SK-N-SH treated with all-trans-retinoic acid at 6 μM for 48 hours (cell line): ENCODE data around the gene VTI1A.
A peak's percentile ranks its signal among the peaks of the same experiment; 100 is the strongest.

Experiments
- ATAC-seq: fragments of 200-7000 bp; cut with Tn5 transposase; 3 replicates; pipeline ENCODE4 v1.9.1; 2020; ENCODE audit warnings: mild to moderate bottlenecking, moderate library complexity
- ARNTL ChIP-seq: fragments of 450-650 bp; formaldehyde crosslinking; IDR thresholded peaks from 2 replicates; pipeline ENCODE4 v1.5.0; 2020; ENCODE audit warnings: low read depth, mild to moderate bottlenecking, moderate library complexity, borderline replicate concordance
- BACH2 ChIP-seq: fragments of 250-450 bp; sonication (Bioruptor Pico); IDR thresholded peaks from 2 replicates; pipeline ENCODE4 v1.9.0; 2021; ENCODE audit warnings: mild to moderate bottlenecking, borderline replicate concordance
- CSDC2 ChIP-seq: fragments of 250-450 bp; sonication (Bioruptor Pico); IDR thresholded peaks from 2 replicates; pipeline ENCODE4 v1.5.0; 2020; ENCODE audit warnings: mild to moderate bottlenecking, moderate library complexity
- ESRRG ChIP-seq: fragments of 250-450 bp; sonication (Bioruptor Pico); IDR thresholded peaks from 2 replicates; pipeline ENCODE4 v1.6.1; 2021; ENCODE audit warnings: mild to moderate bottlenecking
- ISL1 ChIP-seq: fragments of 250-450 bp; sonication (Bioruptor Pico); IDR thresholded peaks from 2 replicates; pipeline ENCODE4 v2.1.2; 2022; ENCODE audit warnings: mild to moderate bottlenecking, moderate library complexity
- OSR1 ChIP-seq: fragments of 250-450 bp; sonication (Bioruptor Pico); IDR thresholded peaks from 2 replicates; pipeline ENCODE4 v1.8.0; 2022; ENCODE audit warnings: moderate library complexity, mild to moderate bottlenecking, inconsistent platforms
- PPARA ChIP-seq: fragments of 250-450 bp; sonication (Bioruptor Pico); IDR thresholded peaks from 2 replicates; pipeline ENCODE4 v1.5.0; 2020; ENCODE audit warnings: mild to moderate bottlenecking, borderline replicate concordance
- RARB ChIP-seq: fragments of 250-450 bp; sonication (Bioruptor Pico); IDR thresholded peaks from 2 replicates; pipeline ENCODE4 v1.8.0; 2021; ENCODE audit warnings: mild to moderate bottlenecking, moderate library complexity
- TCF4 ChIP-seq: fragments of 250-450 bp; sonication (Bioruptor Pico); IDR thresholded peaks from 2 replicates; pipeline ENCODE4 v1.8.0; 2021; ENCODE audit warnings: mild to moderate bottlenecking, moderate library complexity, borderline replicate concordance
- TOX ChIP-seq: fragments of 250-450 bp; sonication (Bioruptor Pico); IDR thresholded peaks from 2 replicates; pipeline ENCODE4 v1.8.0; 2021; ENCODE audit warnings: mild to moderate bottlenecking, moderate library complexity, borderline replicate concordance
- ZC3H10 ChIP-seq: fragments of 250-450 bp; sonication (Bioruptor Pico); IDR thresholded peaks from 2 replicates; pipeline ENCODE4 v1.5.1; 2021; ENCODE audit warnings: mild to moderate bottlenecking, moderate library complexity
- ZFP3 ChIP-seq: fragments of 250-450 bp; sonication (Bioruptor Pico); IDR thresholded peaks from 2 replicates; pipeline ENCODE4 v1.5.0; 2020; ENCODE audit warnings: mild to moderate bottlenecking, moderate library complexity
- ZFP30 ChIP-seq: fragments of 450-650 bp; formaldehyde crosslinking; IDR thresholded peaks from 2 replicates; pipeline ENCODE4 v1.5.0; 2022; ENCODE audit warnings: mild to moderate bottlenecking, moderate library complexity
- ZNF70 ChIP-seq: fragments of 450-650 bp; formaldehyde crosslinking; IDR thresholded peaks from 2 replicates; pipeline ENCODE4 v1.5.0; 2020; ENCODE audit warnings: mild to moderate bottlenecking, moderate library complexity
- TF ChIP-seq, protein P1 (sequence below): fragments of 250-450 bp; sonication (Bioruptor Pico); IDR thresholded peaks from 2 replicates; pipeline ENCODE4 v1.8.0; 2020; ENCODE audit warnings: mild to moderate bottlenecking, moderate library complexity, borderline replicate concordance
- TF ChIP-seq, protein P2 (sequence below): fragments of 250-450 bp; sonication (Bioruptor Pico); IDR thresholded peaks from 2 replicates; pipeline ENCODE4 v1.8.0; 2021; ENCODE audit warnings: low read depth, mild to moderate bottlenecking, moderate library complexity, borderline replicate concordance
- TF ChIP-seq, protein P3 (sequence below): fragments of 250-450 bp; sonication (Bioruptor Pico); IDR thresholded peaks from 2 replicates; pipeline ENCODE4 v1.5.0; 2020; ENCODE audit warnings: mild to moderate bottlenecking, moderate library complexity
- TF ChIP-seq, protein P4 (sequence below): fragments of 250-450 bp; sonication (Bioruptor Pico); IDR thresholded peaks from 2 replicates; pipeline ENCODE4 v1.5.1; 2020; ENCODE audit warnings: low read depth, mild to moderate bottlenecking, moderate library complexity

Gene VTI1A

DNA sequence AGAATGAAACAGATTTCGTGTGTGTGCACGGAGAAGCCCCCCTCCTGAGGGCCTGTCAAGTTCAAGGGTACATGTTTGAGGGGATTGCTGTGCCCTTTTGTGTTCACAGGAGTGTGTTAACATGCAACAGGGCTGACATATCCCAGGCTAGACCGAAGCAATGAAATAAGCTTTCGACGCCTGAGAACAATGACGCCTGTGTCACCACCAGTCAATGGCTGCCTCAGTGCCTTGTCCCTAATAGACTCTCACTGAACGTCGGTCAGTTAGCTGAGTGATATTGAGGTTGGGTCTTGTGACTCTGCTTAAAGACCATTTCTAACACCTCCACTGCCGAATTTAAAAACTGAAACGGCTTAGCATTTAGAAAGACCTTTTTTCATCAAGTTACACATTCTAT is 327.8 kb downstream of the VTI1A start:
- no peak for ATAC-seq
- TF ChIP-seq ZNF70 (no peak), ZFP30 (CRISPR knock-in tag) (no peak), TOX (CRISPR knock-in tag) (no peak), RARB (CRISPR knock-in tag) (no peak), OSR1 (CRISPR knock-in tag) (no peak), ZC3H10 (CRISPR knock-in tag) (no peak), ISL1 (CRISPR knock-in tag) (no peak), ZFP3 (CRISPR knock-in tag) (no peak), CSDC2 (CRISPR knock-in tag) (no peak), ARNTL (CRISPR knock-in tag) (no peak), BACH2 (CRISPR knock-in tag) (no peak), PPARA (CRISPR knock-in tag) (no peak)
- TF ChIP-seq, protein P1, sequence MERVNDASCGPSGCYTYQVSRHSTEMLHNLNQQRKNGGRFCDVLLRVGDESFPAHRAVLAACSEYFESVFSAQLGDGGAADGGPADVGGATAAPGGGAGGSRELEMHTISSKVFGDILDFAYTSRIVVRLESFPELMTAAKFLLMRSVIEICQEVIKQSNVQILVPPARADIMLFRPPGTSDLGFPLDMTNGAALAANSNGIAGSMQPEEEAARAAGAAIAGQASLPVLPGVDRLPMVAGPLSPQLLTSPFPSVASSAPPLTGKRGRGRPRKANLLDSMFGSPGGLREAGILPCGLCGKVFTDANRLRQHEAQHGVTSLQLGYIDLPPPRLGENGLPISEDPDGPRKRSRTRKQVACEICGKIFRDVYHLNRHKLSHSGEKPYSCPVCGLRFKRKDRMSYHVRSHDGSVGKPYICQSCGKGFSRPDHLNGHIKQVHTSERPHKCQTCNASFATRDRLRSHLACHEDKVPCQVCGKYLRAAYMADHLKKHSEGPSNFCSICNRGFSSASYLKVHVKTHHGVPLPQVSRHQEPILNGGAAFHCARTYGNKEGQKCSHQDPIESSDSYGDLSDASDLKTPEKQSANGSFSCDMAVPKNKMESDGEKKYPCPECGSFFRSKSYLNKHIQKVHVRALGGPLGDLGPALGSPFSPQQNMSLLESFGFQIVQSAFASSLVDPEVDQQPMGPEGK (CRISPR knock-in tag): no peak
- TF ChIP-seq, protein P2, sequence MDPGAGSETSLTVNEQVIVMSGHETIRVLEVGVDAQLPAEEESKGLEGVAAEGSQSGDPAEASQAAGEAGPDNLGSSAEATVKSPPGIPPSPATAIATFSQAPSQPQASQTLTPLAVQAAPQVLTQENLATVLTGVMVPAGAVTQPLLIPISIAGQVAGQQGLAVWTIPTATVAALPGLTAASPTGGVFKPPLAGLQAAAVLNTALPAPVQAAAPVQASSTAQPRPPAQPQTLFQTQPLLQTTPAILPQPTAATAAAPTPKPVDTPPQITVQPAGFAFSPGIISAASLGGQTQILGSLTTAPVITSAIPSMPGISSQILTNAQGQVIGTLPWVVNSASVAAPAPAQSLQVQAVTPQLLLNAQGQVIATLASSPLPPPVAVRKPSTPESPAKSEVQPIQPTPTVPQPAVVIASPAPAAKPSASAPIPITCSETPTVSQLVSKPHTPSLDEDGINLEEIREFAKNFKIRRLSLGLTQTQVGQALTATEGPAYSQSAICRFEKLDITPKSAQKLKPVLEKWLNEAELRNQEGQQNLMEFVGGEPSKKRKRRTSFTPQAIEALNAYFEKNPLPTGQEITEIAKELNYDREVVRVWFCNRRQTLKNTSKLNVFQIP: no peak
- TF ChIP-seq, protein P3, sequence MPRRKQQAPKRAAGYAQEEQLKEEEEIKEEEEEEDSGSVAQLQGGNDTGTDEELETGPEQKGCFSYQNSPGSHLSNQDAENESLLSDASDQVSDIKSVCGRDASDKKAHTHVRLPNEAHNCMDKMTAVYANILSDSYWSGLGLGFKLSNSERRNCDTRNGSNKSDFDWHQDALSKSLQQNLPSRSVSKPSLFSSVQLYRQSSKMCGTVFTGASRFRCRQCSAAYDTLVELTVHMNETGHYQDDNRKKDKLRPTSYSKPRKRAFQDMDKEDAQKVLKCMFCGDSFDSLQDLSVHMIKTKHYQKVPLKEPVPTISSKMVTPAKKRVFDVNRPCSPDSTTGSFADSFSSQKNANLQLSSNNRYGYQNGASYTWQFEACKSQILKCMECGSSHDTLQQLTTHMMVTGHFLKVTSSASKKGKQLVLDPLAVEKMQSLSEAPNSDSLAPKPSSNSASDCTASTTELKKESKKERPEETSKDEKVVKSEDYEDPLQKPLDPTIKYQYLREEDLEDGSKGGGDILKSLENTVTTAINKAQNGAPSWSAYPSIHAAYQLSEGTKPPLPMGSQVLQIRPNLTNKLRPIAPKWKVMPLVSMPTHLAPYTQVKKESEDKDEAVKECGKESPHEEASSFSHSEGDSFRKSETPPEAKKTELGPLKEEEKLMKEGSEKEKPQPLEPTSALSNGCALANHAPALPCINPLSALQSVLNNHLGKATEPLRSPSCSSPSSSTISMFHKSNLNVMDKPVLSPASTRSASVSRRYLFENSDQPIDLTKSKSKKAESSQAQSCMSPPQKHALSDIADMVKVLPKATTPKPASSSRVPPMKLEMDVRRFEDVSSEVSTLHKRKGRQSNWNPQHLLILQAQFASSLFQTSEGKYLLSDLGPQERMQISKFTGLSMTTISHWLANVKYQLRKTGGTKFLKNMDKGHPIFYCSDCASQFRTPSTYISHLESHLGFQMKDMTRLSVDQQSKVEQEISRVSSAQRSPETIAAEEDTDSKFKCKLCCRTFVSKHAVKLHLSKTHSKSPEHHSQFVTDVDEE (CRISPR knock-in tag): no peak

DNA sequence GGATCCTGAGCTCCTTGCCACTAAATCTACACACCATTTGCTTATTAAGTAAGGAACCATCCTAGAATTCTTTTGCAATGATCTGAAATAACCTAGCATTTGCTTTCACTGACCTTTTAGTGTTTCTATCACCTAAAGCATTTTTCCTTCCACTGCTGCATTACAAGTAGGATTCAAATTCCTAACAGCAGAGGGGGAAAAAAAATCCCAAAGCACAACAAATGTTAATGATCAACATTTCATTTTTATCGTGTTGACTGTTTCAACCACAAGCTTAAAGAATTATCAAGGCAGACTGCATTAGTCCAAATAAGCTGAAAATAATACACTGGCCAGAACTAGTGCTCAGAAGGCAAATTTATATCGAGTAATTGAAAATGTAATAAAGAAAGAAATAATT is 328.4 kb downstream of the VTI1A start:
- no peak; the same call in 2 of the 3 replicates for ATAC-seq
- no peak for TF ChIP-seq TOX (CRISPR knock-in tag)
- TF ChIP-seq, all 23 proteins: peak for 0

DNA sequence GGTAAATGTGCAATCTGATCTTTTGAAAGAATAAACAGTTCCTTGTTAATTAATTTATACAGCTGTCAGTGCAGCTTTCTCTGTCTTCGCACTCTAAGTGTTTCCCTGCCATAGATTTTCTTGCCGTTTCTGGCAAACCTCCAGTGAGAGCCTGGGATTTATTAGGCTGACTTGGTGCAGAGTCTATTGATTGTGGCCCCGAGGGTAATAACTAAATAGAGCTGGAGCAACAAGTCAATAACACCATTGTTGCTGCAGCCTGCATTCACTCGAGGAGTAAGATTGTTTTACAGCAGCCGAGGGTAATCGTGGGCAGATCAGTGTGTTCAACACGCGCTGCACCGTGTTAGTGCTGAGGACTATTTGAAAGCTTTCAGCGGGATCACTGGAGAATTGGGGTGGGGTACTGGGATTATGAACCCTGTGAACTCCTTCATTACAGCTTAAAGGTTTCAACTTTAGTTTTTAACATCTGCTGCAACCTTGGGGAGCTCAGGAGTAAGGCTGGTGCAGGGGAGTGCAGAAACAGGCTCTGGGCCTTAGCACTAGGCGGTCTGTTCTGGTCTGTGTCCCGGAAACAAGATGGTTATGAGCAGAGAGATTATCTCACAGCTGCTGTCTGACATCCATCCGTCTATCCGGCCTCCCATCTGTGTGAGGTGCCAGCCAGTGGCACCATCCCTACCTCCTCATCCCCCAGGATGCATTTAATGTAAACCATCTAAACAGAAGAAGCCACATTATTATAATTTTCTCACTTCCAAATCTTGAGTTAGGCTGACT is 329.1 kb downstream of the VTI1A start:
- peak; percentile 36; the same call in 2 of the 3 replicates for ATAC-seq
- peak; percentile 59; the same call in 1 of the 2 replicates for TF ChIP-seq TCF4 (CRISPR knock-in tag)
- no peak for TF ChIP-seq TOX (CRISPR knock-in tag)
- no peak for TF ChIP-seq CSDC2 (CRISPR knock-in tag)

DNA sequence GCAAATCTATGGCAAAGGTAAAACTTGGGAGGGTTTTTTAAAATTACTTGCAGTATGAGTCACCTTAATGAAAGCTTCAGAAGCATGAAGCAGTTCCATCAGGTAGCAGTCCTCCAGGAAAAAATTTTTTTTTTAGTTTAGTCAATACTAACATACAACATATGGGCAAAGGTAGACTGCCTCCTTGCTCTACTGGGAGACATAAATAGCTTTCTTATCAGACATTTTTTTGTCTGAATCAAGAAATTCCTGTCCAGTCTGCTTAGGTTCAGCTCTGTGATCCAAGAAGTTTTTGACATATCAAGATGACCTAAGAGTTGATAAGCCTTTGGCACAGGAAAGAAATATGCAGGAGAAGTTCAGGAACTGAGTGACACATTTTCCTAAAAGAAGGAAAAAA is 331.6 kb downstream of the VTI1A start:
- TF ChIP-seq ISL1 (CRISPR knock-in tag) (peak; percentile 93), TCF4 (CRISPR knock-in tag) (peak; percentile 17; the same call in 1 of the 2 replicates), ESRRG (CRISPR knock-in tag) (peak; percentile 69; the same call in 1 of the 2 replicates)
- TF ChIP-seq, protein P4, sequence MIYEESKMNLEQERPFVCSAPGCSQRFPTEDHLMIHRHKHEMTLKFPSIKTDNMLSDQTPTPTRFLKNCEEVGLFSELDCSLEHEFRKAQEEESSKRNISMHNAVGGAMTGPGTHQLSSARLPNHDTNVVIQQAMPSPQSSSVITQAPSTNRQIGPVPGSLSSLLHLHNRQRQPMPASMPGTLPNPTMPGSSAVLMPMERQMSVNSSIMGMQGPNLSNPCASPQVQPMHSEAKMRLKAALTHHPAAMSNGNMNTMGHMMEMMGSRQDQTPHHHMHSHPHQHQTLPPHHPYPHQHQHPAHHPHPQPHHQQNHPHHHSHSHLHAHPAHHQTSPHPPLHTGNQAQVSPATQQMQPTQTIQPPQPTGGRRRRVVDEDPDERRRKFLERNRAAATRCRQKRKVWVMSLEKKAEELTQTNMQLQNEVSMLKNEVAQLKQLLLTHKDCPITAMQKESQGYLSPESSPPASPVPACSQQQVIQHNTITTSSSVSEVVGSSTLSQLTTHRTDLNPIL (CRISPR knock-in tag): peak; percentile 80; the same call in 1 of the 2 replicates
- TF ChIP-seq, protein P1 (CRISPR knock-in tag): no peak
- ATAC-seq: peak; percentile 67
